Right ventricle myocardium inferior (tissue), 1 donor: Measurements from ENCODE around the gene MEA1. TPM values are rescaled to one million over a fixed set of nuclear protein-coding genes. Genes with fewer than 3 reads are reported as not detected.
"Not testable (repeated sequence)": the region's sequence is repeated elsewhere in the genome, so short reads cannot be mapped to it uniquely, and the experiment has no call there.

Experiments
- ATAC-seq: fragments of 200-7000 bp; cut with Tn5 transposase; one replicate; pipeline ENCODE4 v1.9.1; 2020; ENCODE audit warnings: mild to moderate bottlenecking, moderate library complexity
- DNase-seq: peaks from one replicate; pipeline ENCODE4 v3.0.0; 2021; ENCODE audit errors: missing footprints
- intact Hi-C: fragments of 100-400 bp; cut with DNase I; formaldehyde crosslinking; loops from one replicate; pipeline ENCODE4 v1.11.0; 2022
- total RNA-seq: library from RNA; stranded (reverse); fragmentation: NEBNext Ultra II Directional; extraction: Animal tissue kit (Norgen Biotek cat#: 25700); gene quantifications from one replicate; pipeline ENCODE4 v1.2.1, GENCODE V29; 2021
- donor health status: DM: no; HTN: yes; CAD: no; lungs with severe emphysema.

The MEA1 gene
- total RNA-seq, 1 donor from 2014 or later: 32.1 TPM

DNA sequence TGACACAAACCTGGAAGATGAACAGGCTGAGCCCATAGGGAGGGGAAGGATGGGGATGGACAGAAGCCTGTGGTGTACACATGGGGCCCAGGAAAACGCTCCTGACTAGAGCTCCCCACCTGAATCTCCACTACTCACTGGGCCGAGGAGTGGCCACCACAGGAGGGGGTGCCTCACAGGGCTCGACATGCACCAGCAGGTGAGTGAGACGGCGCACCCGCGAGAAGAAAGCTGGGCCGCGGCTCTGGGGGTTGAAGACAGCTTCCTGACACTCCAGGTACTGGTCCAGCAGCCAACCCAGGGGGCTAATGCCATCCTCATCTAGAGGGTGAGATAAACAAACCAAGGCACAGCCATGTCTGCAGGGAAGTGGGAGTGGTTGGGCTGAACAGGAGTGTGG, 29.6 kb upstream of the MEA1 start:
- no peak for ATAC-seq
- intact Hi-C loops: no loop called here
- DNase-seq: no peak

DNA sequence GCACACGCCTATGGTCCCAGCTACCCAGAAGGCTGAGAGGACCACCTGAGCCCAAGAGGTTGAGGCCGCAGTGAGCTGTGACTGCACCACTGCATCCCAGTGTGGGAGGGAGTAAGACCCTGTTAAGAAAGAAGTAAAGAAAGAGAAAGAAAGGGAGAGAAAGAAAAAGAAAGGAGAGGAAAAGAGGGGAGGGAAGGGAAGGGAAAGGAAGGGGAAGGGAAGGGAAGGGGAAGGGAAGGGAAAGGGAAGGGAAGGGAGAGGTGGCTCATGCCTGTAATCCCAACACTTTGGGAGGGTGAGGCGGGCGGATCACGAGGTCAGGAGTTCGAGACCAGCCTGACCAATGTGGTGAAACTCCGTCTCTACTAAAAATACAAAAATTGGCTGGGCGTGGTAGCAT, 27.7 kb upstream of the MEA1 start:
- ATAC-seq, intact Hi-C loops, DNase-seq: not testable (repeated sequence)

DNA sequence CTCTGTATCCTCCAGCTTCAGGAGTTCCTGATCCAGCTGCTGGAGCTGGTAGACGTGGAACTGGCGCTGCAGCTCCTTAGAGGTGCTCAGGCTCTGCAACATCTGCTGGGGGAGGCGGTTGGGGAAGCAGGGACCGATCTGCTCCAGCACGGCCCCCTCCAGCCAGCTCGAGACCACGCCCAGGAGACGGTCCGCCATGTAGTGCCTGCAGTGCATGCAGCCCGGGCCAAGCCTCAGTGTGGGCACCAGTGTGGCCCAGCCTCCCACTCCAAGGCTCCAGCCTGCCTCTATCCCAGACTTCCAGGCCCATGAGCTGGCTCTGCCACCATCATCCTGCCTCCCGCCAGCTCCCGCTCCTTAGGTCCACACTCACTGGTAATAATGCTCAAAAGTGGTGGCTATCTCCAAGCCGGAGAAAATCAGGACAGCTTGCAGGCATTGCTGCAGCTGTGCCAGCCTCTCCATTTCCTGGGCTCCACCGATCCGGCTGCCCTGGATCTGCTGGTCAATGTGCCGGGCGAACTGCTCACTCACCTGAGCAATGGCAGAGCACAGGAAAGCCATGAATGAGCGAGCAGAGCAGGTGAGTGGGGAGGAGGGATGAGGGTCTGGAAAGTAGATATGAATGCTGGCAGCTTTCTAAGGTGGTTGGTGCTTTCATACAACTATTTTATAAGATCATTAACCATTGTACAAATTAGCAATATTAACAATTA, 27.0 kb upstream of the MEA1 start:
- no peak for DNase-seq
- intact Hi-C loops: no loop called here
- ATAC-seq: no peak

DNA sequence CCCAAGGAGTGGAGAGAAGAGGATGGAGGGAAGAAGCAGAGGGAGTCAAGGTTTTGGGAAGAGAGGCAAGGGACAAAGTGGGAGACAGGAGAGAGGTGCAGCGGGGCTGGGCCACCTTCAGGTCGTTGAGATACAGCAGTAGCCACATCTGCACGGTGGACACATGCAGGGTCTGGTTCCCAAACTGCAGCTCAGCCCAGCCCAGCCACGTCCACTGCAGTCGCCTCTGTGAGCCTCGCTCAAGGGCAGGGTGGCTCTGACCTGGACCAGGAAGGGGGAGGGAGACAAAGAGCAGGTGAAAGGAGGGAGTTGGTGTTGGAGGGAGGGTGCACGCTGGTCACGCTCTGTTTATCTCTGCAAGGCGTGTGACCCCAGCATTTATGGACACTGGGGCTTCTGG, 25.0 kb upstream of the MEA1 start:
- DNase-seq (no peak), ATAC-seq (no peak)
- intact Hi-C loops: no loop called here

DNA sequence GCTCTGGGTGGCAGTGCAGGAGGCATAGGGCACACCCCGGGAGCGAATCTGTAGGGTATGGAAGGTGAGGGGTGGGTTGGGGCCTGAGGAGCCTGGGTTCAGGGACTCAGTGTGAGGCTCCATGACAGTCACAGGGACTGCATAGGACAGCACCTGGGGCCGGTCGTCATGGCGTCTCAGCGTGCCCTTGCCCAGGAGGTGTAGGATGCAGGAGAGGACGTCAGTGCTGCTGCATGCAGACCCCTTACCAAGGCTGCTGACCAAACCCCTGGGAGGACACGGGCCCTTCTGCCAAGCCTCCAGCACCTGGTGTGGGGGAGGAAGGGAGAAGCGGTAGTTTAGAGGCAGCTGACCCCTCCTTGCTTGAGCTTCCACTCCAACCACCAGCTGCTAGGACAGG, 24.0 kb upstream of the MEA1 start:
- DNase-seq (no peak), ATAC-seq (no peak)
- intact Hi-C loops: loop anchor here (2.0 kb wide), 1 partner anchor 15 kb away; the partner anchor contains the start of gene CUL7

DNA sequence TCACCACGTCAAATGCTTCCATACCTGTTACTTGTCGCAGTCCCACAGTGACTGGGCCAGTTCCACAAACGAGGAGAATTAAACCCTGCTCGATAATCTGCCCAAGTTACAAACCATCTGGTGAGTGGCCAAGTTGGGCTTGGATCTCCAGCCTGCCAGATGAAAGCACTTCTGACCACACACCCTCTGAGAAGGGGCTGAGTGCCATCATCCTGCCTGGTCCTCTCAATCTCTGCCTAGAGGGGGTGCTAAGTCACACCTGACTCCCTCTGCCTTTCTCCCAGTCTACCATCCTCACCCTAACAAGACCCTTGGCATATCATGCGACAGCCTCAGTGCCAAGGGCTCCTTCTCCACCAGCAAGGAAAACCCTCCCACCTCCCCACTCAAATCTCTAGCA, 23.5 kb upstream of the MEA1 start:
- peak; percentile 38 for ATAC-seq
- DNase-seq: no peak
- intact Hi-C loops: loop anchor here (2.0 kb wide), 1 partner anchor 16 kb away; the partner anchor contains the start of gene CUL7

DNA sequence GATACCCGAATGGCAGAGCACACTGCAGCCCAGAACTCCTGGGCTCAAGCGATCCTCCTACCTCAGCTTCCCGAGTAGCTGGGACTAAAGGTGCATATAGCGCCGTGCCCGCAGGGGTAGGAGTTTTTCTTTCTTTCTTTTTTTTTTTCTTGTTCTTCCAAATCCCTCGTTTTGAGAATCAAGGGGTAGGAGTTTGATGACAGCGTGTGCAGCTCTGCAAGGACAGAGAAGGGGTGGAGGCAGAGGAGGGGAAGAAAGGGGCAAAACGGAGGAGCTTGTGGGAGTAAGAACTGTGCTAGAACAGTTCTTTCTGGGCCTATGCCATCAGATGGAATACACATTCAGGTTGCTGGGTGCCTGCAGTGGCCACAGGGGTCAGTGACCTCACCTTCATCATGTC, 23.0 kb upstream of the MEA1 start:
- intact Hi-C loops: loop anchor here (1.0 to 2.0 kb wide), 2 partner anchors 16 to 19 kb away; partner anchors contain the start of gene CUL7
- ATAC-seq: no peak
- no peak for DNase-seq

DNA sequence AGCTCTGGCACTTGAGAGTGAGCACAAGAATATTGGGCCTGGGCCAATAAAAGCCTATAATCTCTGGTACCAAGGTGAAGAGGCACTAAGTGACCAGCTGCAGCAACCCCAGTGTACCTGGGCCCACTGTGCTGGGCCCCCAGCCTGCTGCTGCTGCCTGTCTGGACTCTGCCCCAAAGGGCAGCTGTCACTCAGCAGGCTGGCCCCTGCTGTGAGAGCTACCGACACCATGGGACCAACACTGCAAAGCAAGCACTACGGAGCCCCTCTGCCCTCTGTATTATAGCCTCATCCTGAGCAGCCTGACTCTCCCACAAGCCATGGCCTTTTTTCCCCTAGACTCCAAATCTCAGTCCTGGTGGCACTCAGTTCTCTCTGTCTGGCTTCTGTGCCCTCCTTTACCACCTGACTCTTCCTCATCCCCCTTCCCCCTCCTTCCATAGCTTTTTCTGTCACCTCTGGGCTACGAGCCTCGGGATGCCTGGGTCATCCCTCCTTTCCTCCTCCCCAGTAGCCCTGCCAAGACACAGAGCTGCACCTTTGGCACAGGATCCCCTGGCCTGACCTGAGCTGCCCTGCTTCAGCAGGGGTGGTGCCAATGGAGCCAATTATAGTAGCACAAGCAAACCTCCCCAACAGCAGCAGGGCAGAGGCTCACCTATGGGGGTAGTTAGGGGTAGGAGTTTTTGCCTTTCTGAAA, 21.9 kb upstream of the MEA1 start:
- no peak for DNase-seq
- intact Hi-C loops: loop anchor here (1.0 to 2.0 kb wide), 2 partner anchors 17 to 18 kb away; partner anchors contain the start of gene CUL7
- peak; percentile 93 for ATAC-seq

DNA sequence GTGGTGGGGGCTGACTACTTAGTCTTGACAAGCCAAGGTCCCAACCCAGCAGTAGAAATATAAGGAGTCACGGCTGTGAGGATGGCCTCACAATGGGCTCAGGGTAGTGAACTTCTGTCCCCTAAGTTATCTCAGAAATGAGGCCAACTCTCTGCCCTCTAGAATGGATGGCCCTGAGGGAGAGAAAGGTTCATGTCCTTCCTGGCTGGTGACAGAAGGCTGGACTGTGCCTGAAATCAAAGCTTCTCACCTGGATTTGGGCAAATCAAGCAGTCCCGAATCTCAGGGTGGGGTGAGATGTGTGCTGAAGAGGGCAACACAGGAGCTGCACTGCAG, 20.4 kb upstream of the MEA1 start:
- no peak for DNase-seq
- intact Hi-C loops: no loop called here
- ATAC-seq: no peak

DNA sequence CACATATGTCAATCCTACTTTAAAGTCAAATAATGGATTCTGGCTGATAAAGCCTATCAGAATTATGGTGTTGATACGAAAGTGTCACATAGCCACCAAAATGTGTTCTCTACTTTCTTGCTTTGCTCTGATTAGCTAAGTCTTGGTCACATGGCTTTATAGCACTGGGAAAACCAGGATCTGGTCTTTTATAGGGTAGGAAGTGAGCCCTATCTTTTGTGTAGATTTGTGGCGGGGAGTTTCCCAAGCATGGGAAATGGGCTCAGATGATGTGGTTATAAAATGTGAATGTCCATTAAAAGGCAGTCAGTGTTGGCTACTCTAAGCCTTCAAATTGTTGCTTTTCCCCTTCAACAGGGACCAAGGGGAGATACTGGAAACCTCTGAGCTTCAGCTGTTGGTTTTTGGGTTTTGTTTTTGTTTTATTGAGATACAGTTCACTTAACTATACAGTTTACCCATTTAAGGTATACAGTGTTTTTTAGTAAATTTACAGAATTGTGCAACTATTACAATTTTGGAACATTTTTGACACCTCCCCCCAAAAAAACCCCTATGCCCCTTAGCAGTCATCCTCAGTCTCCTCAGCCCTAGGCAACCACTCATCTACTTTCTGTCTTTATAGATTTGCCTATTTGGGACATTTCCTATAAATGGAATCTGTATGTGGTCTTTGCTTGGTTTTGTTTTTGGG, 19.9 kb upstream of the MEA1 start:
- intact Hi-C loops: no loop called here
- no peak for DNase-seq
- ATAC-seq: no peak

DNA sequence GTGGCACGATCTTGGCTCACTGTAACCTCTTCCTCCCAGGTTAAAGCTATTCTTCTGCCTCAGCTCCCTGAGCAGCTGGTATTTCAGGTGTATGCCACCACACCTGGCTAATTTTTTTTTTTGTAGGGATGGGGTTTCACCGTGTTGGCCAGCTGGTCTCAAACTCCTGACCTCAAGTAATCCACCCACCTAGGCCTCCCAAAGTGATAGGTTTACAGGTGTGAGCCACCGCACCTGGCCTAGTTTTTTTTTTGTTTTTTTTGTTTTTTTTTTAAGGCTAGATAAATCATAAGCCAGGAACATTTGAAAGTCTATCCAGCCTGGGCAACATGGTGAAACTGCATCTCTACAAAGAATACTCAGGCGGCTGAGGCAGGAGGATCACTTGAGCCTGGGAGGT, 18.6 kb upstream of the MEA1 start:
- DNase-seq: no peak
- no peak for ATAC-seq
- intact Hi-C loops: no loop called here

DNA sequence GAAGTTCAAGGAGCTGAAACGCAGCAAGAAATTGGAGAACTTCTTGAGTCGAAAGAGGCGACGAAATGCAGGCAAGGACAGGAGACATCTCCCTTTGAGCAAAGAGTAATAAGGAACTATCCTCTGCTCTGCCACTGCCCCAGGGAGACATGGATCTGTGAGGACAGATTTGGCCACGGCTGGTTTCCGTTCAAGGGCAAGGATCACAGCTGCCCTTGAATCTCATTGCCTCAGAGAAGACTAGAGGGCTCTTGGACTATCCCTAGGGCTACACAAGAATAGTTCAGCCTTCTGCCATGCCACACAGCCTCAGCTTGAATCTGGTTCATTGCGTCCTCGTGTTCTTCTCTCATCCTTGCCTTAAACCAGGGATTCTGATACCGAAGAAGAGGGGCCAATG, 15.4 kb upstream of the MEA1 start:
- DNase-seq: no peak
- no peak for ATAC-seq
- intact Hi-C loops: no loop called here

DNA sequence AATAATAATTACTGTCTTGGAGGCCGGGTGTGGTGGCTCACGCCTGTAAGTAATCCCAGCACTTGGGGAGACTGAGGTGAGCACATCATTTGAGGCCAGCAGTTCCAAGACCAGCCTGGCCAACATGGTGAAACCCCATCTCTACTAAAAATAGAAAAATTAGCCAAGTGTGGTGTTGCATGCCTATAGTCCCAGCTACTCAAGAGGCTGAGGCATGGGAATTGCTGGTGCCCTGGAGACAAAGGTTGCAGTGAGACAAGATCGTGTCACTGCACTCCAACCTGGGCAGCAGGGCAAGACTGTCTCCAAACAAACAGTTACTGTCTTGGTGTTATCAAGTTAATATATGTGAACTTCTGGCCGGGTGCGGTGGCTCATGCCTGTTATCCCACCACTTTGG, 12.6 kb upstream of the MEA1 start:
- intact Hi-C loops: no loop called here
- ATAC-seq (no peak), DNase-seq (no peak)

DNA sequence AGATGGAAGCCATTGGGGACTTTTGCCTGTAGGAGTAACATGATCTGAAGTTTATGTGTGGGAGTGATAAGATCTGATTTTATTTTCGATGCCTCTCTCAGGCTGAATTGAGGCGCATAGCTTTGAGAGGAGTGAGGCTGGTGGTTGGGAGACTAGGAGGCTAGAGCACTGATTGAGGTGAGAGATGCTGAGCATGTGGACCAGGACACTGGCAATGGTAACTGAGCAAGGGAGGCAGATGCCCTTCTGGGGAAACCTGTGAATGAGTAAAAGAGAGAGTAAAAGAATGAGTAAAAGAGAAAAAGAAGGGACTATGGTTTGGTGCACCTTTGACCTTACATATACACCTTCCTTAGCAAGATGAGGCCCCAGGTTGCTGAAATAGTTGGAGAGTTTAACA, 10.7 kb upstream of the MEA1 start:
- intact Hi-C loops: no loop called here
- ATAC-seq: no peak
- no peak for DNase-seq

DNA sequence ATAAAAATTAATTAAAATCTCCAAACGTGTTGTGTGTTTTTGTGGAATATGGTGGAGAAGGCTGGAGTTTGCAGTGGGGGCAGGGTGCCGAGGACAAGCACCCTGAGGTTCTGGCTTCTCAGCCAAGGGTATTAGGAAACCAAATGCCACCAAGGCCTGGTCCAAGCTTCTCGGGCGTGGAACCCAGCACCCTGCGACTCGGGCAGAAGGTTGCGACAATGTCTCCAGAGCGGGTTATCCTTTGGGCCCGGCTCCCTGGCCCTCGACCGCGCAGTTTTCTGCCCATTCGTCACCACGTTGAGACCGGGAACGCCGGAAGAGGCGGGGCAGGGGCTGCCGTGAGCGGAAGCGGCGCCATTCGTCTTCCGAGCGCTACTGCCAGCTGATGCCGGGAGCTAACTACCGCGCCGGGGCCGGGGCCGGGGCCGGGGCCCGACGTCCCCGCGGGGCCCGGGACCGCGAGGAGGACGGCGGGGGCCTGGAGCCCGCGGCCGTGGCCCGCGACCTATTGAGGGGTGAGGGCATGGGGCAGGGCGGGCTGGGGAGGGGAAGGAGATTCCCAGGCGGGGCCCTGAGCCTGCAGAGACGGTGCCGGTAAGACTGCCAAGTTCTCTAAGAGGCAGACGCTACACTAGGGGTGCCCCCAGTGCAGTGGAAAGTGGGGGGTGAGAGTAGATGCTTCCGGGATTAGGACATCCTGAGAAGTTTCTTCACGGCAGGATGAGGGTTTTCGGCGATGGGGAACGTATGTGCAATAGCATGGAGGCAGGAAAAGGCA, 7.7 kb upstream of the MEA1 start, which contains the start of gene RRP36:
RRP36 (plus strand) TSS at position 354 of the 778 bp plus-strand sequence; CDS start at position 386, 32 bp downstream.
- ATAC-seq: peak; percentile 79
- intact Hi-C loops: no loop called here
- peak; percentile 93 for DNase-seq

DNA sequence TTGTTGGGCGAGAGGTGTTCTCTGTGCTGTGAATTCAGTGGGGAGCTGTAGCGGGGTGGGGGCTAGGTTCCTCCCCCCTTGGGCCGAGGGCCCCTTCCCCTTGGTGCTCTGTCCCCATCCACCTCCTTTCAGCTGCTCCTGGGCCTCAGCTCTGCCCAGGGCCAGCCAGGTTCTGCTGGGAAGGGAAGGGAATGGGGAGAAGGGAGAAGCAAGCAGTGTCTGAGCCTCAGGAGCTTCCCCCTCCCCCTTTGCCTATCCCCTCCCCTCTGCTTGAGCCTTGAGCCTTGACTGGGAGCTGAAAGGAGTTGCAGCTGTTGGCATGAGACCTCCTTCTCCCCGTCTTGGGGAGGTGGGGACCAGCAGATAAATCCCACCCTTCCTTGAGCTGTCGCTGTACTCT, 7.1 kb upstream of the MEA1 start:
- intact Hi-C loops: no loop called here
- ATAC-seq (no peak), DNase-seq (no peak)

DNA sequence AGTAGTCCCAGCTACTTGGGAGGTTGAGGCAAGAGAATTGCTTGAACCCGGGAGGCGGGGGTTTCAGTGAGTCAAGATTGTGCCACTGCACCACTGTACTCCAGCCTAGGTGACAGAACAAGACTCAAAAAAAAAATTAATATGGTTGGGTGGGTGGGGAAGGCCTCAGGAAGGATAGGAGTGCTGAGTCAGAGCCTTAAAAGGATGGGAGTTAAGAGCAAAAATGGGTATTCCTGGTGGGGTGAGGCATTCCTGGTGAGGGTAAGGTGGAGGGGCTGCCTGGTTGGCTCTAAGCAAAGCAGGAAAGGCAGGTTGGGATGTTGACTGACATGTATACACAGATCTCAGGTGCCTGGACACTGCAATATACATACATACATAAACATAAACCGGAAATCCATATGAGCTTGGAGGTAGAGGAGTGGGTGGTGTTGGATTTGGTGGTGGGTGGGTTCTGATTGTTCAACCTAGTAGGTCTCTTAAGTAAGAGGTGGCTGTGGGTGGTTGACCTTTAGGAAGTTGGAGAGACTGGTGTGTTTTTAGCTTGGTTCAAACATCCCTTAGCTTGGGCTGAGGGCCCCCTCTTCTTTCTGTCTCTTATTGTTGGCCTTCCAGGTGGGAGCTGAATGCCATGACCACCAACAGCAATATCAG, 6.4 kb upstream of the MEA1 start:
- DNase-seq (no peak), ATAC-seq (no peak)
- intact Hi-C loops: no loop called here

DNA sequence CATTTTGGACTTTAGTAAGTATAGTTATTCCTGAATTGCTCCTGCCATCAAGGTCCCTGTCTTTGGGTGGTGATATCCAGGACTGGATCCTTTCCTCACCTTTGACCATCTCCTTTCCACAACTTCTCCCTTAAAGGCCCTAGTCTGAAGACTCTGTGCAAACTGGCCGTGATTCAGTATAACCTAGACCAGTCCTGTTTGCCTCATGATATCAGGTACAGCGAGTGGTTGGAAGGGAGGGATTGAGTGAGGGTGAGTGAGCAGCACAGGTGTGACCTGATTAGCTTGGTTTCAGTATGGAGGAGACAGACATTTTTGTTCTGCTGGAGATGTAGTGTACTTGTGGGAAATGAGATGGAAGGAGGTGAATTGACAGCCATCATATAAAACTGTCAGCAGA, 5.4 kb upstream of the MEA1 start:
- intact Hi-C loops: no loop called here
- DNase-seq: no peak
- no peak for ATAC-seq

DNA sequence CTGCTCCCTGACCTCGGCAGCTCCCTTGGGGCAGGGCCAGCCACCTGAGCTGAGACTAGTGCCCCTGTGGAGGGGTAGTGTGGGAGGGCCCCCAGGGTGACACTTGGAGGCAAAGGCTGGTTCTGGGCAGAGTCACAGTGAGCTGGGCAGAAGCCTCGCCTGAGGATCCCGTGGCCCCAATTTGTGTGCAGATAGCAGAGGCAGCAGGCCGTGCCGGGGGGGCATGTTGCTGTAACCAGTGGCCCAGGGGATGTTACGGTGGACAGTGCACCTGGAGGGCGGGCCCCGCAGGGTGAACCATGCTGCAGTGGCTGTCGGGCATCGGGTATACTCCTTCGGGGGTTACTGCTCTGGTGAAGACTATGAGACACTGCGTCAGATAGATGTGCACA, 3.2 kb upstream of the MEA1 start:
- no peak for ATAC-seq
- intact Hi-C loops: loop anchor here (1.0 kb wide), 1 partner anchor 19 kb away; no protein-coding TSS in a partner anchor
- peak; percentile 73 for DNase-seq
